Suprapubic skin (tissue), 4 donors: ENCODE data around the gene ZNF532. TPM values are rescaled to one million over a fixed set of nuclear protein-coding genes. Genes with fewer than 3 reads are reported as not detected.

Experiments used
- DNase-seq, 2 donors: peaks; one replicate each; pipeline ENCODE4 v3.0.0-alpha.2; 2019; ENCODE audit warnings: low spot score in 2 of 2
- H3K27ac ChIP-seq: fragments of 200-600 bp; sonication (generic); one replicate; pipeline ENCODE4 v1.5.1; 2019
- H3K27me3 ChIP-seq: fragments of 200-600 bp; sonication (generic); one replicate; pipeline ENCODE4 v1.5.1; 2019
- H3K36me3 ChIP-seq: fragments of 200-600 bp; sonication (generic); one replicate; pipeline ENCODE4 v1.5.1; 2019
- H3K4me1 ChIP-seq: fragments of 200-600 bp; sonication (generic); one replicate; pipeline ENCODE4 v1.5.1; 2019
- H3K4me3 ChIP-seq: fragments of 200-600 bp; sonication (generic); one replicate; pipeline ENCODE4 v1.5.1; 2019; ENCODE audit warnings: mild to moderate bottlenecking
- H3K9me3 ChIP-seq: fragments of 200-600 bp; sonication (generic); one replicate; pipeline ENCODE4 v1.5.1; 2019
- CTCF ChIP-seq, 2 donors: fragments of 200-600 bp in 1 of 2; fragments of 450-650 bp in 1 of 2; sonication (generic) in 1 of 2; IDR thresholded peaks; one replicate each; pipeline ENCODE4 v1.5.1; 2016 to 2019; ENCODE audit warnings: antibody characterized with exemption in 2 of 2, mild to moderate bottlenecking in 1 of 2, moderate library complexity in 1 of 2
- EP300 ChIP-seq: sonication (generic); formaldehyde crosslinking; IDR thresholded peaks from one replicate; pipeline ENCODE4 v1.6.1; 2017; ENCODE audit warnings: antibody characterized with exemption
- POLR2A ChIP-seq, 2 donors: fragments of 450-650 bp; IDR thresholded peaks; one replicate each; pipeline ENCODE4 v1.6.1; 2017; ENCODE audit warnings: antibody characterized with exemption in 2 of 2, mild to moderate bottlenecking in 2 of 2, moderate library complexity in 2 of 2
- POLR2AphosphoS5 ChIP-seq, 3 donors: sonication (generic); formaldehyde crosslinking; IDR thresholded peaks; one replicate each; pipeline ENCODE4 v1.6.1; 2017; ENCODE audit warnings: antibody characterized with exemption in 3 of 3
- WGBS: methylation state at CpG from one replicate; pipeline ENCODE4 v1.1.5; 2018; 5-methylcytosine and 5-hydroxymethylcytosine counted together
- total RNA-seq, 4 donors: library from RNA; depleted of rRNA; stranded (reverse); fragments of >200 nt; gene quantifications; one replicate each; pipeline ENCODE4 v1.1.0, GENCODE V29; 2016

The ZNF532 gene
- total RNA-seq, 4 donors from 2014 or later, result 31.1 to 58.5 (median 51.7) TPM

DNA sequence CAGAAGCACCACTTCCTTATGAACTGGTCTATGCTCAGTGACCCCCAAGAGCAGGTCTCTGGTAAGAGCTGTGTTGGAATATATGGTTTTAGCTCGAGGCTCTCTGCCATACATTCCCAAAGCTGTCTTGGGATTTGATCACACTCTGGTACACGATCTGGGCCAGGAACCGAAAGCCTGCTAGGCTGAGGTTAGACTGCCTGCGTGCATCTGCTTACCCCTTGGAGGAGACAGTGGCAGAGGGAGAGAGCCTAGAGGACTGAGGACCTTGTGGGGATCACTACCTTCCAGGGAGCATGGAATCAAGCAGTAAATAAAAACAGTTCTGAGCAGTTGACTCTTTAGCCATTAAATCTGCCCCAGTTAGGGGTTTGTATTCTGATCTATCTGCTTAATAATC is 63.7 kb downstream of the ZNF532 start:
- TF ChIP-seq EP300 (no peak), CTCF (IDR thresholded peaks at IDR 0.05) (no peak), POLR2AphosphoS5 (IDR thresholded peaks at IDR 0.05) (no peak), POLR2A (IDR thresholded peaks at IDR 0.05) (no peak)
- H3K27me3 ChIP-seq, result no peaks in the 10 kb centered on the region
- 52% methylated on average over 4 of the region's 4 CpGs for WGBS
- DNase-seq, result no peak
- H3K4me3 ChIP-seq, result no peak overlapping the region
- H3K36me3 ChIP-seq, result peaks cover 9% of the 10 kb centered on the region
- H3K27ac ChIP-seq, result no peak overlapping the region
- H3K9me3 ChIP-seq, result no peaks in the 10 kb centered on the region
- H3K4me1 ChIP-seq, result no peaks in the 10 kb centered on the region

DNA sequence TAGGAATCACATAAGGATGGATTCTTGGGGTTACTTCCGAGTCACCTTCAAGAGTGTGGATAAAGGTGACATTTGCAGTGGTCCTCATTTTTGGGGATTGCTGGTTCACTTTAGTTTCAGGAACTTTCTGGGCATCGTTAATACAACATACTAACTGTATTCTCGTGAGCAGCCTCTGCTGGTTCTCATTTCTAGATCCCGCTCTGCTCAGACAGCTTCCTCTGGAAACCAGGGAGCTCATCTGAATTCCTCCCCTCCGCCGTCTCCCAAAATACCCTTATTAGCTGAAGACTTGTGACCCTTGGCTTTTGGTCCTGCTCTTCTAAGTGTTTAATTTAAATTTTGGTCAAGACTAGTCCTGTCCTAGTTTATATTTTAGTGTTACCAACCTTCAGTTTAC is 64.5 kb downstream of the ZNF532 start:
- no peak for TF ChIP-seq POLR2A (IDR thresholded peaks at IDR 0.05)
- no peak for TF ChIP-seq POLR2AphosphoS5 (IDR thresholded peaks at IDR 0.05)
- no peak for TF ChIP-seq CTCF (IDR thresholded peaks at IDR 0.05)
- TF ChIP-seq EP300, result no peak
- no peak overlapping the region for H3K27ac ChIP-seq
- no peak for DNase-seq
- no peaks in the 10 kb centered on the region for H3K27me3 ChIP-seq
- WGBS, result 73% methylated on average over 6 of the region's 6 CpGs
- H3K4me1 ChIP-seq, result no peaks in the 10 kb centered on the region
- H3K9me3 ChIP-seq, result no peaks in the 10 kb centered on the region
- H3K36me3 ChIP-seq, result peaks cover 4% of the 10 kb centered on the region
- no peak overlapping the region for H3K4me3 ChIP-seq

- DNase-seq, result no peak
- peaks cover 2% of the 10 kb centered on the region for H3K36me3 ChIP-seq
- H3K9me3 ChIP-seq, result no peaks in the 10 kb centered on the region
- peaks cover 6% of the 10 kb centered on the region for H3K4me1 ChIP-seq
- no peak overlapping the region for H3K4me3 ChIP-seq
- 82% methylated on average over 9 of the region's 9 CpGs for whole genome bisulfite sequencing
- H3K27ac ChIP-seq, result no peak overlapping the region
- H3K27me3 ChIP-seq, result no peaks in the 10 kb centered on the region
- TF ChIP-seq POLR2AphosphoS5 (IDR thresholded peaks at IDR 0.05) (no peak), POLR2A (IDR thresholded peaks at IDR 0.05) (no peak), CTCF (IDR thresholded peaks at IDR 0.05) (no peak), EP300 (no peak)
Observed at GRCh38 chr18:58934356-58934755, 69.7 kb downstream of the ZNF532 start.

DNA sequence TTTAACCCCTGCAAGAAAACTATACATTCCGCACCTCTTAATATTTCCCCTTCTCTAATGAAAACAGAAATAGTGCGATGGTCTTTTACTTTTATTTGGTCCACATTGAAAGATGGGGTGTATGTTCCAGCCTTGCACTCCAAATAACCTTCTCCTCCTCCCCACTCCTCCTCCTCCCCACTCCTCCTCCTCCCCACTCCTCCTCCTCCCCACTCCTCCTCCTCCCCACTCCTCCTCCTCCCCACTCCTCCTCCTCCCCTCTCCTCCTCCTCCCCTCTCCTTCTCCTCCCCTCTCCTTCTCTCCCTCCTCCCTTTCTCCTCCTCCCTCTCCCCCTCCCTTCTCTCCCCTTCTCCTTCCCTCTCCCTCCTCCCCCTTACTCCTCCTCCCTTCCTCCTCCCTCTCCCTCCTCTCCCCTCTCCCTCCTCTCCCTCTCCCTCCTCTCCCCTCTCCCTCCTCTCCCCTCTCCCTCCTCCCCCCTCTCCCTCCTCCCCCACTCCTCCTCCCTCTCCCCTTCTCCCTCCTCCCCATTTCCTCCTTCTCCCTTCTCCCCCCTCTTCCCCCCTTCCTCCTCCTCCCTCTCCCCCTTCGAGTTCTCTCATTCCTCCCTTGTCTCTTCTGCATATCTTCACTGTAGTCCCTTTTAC is 70.4 kb downstream of the ZNF532 start:
- Histone ChIP-seq H3K4me1 (peaks cover 6% of the 10 kb centered on the region), H3K27me3 (no peaks in the 10 kb centered on the region), H3K9me3 (no peaks in the 10 kb centered on the region), H3K27ac (no peak overlapping the region), H3K36me3 (peaks cover 9% of the 10 kb centered on the region), H3K4me3 (no peak overlapping the region)
- TF ChIP-seq CTCF (IDR thresholded peaks at IDR 0.05) (no peak), EP300 (no peak), POLR2AphosphoS5 (IDR thresholded peaks at IDR 0.05) (no peak), POLR2A (IDR thresholded peaks at IDR 0.05) (no peak)
- WGBS, result 80% methylated on average over 3 of the region's 3 CpGs
- no peak for DNase-seq

DNA sequence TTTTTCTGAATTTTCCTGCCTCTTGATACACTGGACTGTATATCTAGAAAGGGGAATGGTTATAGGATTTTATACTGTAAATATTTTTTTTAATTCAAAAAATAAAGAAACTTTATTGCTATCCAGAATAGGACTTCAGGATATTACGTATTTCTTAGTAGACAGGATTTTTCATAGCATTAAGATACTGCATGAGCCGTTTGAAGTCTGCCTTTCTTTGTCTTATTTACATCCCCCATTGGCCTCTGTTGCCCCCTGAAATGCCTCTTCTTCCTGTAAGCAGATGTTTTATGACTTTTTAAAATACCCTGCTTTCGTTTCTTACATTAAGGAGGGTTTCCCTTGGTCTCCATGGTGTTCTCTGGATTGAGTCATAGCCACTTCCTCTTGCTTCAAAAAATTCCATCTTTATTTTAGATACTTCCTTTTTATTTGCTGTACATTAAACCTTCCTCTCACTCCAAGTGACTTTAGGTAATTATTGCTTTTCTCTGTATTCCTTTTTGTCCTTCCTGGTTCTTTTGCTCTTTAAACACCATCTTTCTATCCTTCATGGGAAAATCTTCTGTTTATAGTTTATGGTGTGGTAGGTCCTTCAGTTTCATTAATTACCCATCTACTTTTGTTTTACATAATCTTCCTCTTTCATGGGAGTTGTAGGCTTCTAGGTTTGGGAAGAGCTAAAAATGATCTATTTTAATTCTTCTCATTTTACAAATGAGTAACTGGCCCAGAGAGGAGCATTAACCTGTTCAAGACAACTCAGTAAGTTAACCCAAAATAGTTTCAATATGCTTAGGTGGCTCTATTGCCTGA is 72.6 kb downstream of the ZNF532 start:
- Histone ChIP-seq H3K27ac (no peak overlapping the region), H3K36me3 (peaks cover 18% of the 10 kb centered on the region), H3K9me3 (no peaks in the 10 kb centered on the region), H3K4me1 (peaks cover 6% of the 10 kb centered on the region), H3K27me3 (no peaks in the 10 kb centered on the region), H3K4me3 (no peak overlapping the region)
- TF ChIP-seq CTCF (IDR thresholded peaks at IDR 0.05), result no peak
- TF ChIP-seq EP300, result no peak
- no peak for TF ChIP-seq POLR2AphosphoS5 (IDR thresholded peaks at IDR 0.05)
- TF ChIP-seq POLR2A (IDR thresholded peaks at IDR 0.05), result no peak
- no peak for DNase-seq
- WGBS, result 72% methylated on average over 3 of the region's 3 CpGs
